Measurements from ENCODE around the gene GOLGA7B. TPM values are rescaled to one million over a fixed set of nuclear protein-coding genes. Genes with fewer than 3 reads are reported as not detected.

The GOLGA7B gene
- total RNA-seq, 1 experiment from 2014 or later: 0.02 TPM

DNA sequence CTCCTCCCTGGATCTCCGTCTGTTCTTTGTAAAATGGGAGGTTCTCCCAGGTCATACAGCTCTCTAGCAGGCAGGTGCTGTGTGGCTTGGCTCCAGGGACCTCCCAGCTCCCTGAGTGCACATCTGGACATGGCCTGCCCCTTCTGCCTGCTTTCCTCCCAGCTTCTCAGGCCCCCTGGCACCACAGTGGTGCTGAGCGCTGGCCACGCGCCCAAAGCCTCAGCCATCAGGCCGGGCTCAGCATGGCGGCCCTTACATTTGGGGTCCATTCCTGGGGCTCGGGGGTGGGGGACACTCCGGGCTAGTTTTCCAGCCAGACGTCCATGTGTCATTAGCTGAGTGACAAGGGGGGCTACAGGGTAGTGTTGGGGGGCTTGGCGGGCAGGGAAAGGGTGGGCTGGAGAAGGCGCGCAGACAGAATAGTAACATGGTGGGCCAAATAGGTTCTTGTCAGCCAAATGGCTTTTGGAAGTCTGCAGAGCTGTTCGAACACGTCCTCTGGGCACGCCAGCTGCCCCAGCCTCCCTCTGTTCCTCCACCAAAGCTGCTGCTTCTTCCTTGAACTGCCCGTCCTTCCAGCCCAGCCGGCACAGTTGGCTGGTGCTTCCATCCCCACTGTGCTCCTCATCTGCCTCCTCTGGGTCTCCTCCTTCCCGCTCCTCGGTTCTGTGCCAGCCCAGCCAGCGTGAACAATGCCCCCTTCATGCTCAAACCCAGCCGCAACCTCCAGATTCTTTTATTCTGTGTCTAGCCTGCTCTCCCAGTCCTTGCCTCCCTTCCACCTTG, 65.9 kb downstream of the GOLGA7B start:
- no peak for DNase-seq (ENCODE audit: extremely low read depth, low read depth)

DNA sequence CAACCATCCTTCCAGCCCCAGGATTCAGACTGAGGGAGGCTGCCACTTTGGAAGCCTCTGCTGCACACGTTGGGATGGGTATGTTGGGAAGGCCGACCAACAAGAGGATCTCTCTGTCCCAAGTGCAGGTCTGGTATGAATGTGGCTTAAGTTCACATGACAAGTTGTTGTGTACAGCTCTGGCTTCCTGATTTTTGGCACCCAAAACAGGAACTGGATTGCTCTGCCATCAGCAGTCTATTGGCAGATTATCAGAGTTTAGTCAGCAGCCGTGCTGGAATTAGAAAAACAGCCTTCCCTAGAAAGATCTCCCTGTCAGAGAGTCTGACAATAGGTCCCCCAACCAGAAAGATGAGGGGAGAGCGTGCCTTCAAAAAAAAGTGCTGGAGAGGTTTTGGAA, 66.9 kb downstream of the GOLGA7B start:
- no peak for DNase-seq (ENCODE audit: extremely low read depth, low read depth)

DNA sequence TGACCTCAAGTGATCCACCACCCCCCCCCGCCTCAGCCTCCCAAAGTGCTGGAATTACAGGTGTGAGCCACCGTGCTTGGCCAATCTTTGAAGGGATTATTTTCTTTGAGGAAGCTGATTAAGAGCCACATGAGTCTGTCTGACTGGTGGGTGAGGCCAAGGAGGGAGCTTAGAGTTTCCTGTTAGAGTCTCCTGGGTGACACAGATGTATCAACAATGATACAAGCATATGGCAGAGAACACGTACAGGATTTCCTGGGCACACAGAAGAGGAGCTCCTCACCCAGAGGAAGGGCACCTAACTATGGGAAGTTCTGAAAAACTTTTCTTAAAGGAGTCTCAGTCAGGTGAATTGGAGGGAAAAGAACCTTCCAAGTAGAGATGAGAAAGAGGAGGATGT, 69.4 kb downstream of the GOLGA7B start:
- no peak for DNase-seq (ENCODE audit: extremely low read depth, low read depth)

DNA sequence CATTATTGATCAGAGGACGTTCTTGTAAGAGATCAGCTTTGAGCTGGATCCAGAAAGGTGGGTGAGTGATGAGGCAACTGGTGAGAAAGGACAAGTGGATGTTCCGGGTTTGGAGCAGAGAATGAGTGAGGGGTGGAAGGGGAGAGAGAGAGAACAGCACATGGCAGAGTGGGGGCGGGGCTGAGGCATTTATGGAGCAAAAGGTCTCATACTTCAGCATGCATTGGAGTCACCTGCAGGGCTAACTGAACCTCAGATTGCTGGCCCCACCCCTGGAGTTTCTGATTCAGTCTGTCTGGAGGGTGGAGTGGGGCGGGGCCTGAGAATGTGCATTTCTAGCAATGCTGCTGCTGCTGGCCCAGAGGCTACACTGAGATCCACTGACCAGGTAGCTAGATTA, 71.2 kb downstream of the GOLGA7B start:
- no peak for DNase-seq (ENCODE audit: extremely low read depth, low read depth)

Other genes starting within 250 kb of the GOLGA7B start
- 13.3 and 19.5 TPM in 2 replicates for gene MORN4, start 216.3 kb upstream of the GOLGA7B start, total RNA-seq (2014; rRNA removed; shearing (Covaris generic))
- 13.4 and 13.7 TPM in 2 replicates for gene PI4K2A, start 209.2 kb upstream of the GOLGA7B start, total RNA-seq (2014; rRNA removed; shearing (Covaris generic))
- gene AVPI1, start 162.6 kb upstream of the GOLGA7B start, total RNA-seq (2014; rRNA removed; shearing (Covaris generic)): 147 and 192 TPM in 2 replicates
- gene MARVELD1, start 136.1 kb upstream of the GOLGA7B start, total RNA-seq (2014; rRNA removed; shearing (Covaris generic)): 20.1 and 23.1 TPM in 2 replicates
- gene ZFYVE27, start 112.7 kb upstream of the GOLGA7B start, total RNA-seq (2014; rRNA removed; shearing (Covaris generic)): 22.5 and 26.0 TPM in 2 replicates
- gene SFRP5, start 77.8 kb upstream of the GOLGA7B start, total RNA-seq (2014; rRNA removed; shearing (Covaris generic)): not detected in 2 replicates
- not detected in 2 replicates for gene CRTAC1, start 180.8 kb downstream of the GOLGA7B start, total RNA-seq (2014; rRNA removed; shearing (Covaris generic))